Activated CD4-positive, alpha-beta T cell treated with anti-CD3 and anti-CD28 coated beads for 4 hours (primary cell): ENCODE results near the gene NAP1L4.
"Not testable (repeated sequence)": the region's sequence is repeated elsewhere in the genome, so short reads cannot be mapped to it uniquely, and the experiment has no call there.

Experiments
- DNase-seq, 2 donors: peaks; one replicate each; pipeline ENCODE4 v3.0.0-alpha.2; 2020

The NAP1L4 gene

GRCh38 chr11:2955906-2956476 lies 36.1 kb downstream of the NAP1L4 start:
- DNase-seq = no peak

GRCh38 chr11:2954263-2954662 lies 37.9 kb downstream of the NAP1L4 start:
- DNase-seq = no peak

- no peak for DNase-seq
Measured at GRCh38 chr11:2952290-2952689, 39.8 kb downstream of the NAP1L4 start.

- DNase-seq = no peak
Measured at GRCh38 chr11:2951231-2952110, 40.7 kb downstream of the NAP1L4 start.

GRCh38 chr11:2950825-2951224 lies 41.3 kb downstream of the NAP1L4 start:
- DNase-seq = no peak

- no peak for DNase-seq
Measured at GRCh38 chr11:2949920-2950319, 42.2 kb downstream of the NAP1L4 start.

GRCh38 chr11:2947744-2948143 lies 44.4 kb downstream of the NAP1L4 start:
- DNase-seq = no peak

- DNase-seq = no peak
Measured at GRCh38 chr11:2945757-2946287, 46.3 kb downstream of the NAP1L4 start.

- peak; percentile 35 to 57 for DNase-seq
Measured at GRCh38 chr11:2945031-2945756, 46.9 kb downstream of the NAP1L4 start.

GRCh38 chr11:2944530-2944929 lies 47.6 kb downstream of the NAP1L4 start:
- no peak for DNase-seq

GRCh38 chr11:2943711-2944118 lies 48.4 kb downstream of the NAP1L4 start:
- peak in 1 of 2 donors; percentile 32 for DNase-seq

- DNase-seq = no peak
Measured at GRCh38 chr11:2942872-2943710, 49.0 kb downstream of the NAP1L4 start.

- DNase-seq = no peak
Measured at GRCh38 chr11:2942447-2942846, 49.7 kb downstream of the NAP1L4 start.

GRCh38 chr11:2940921-2941821 lies 51.0 kb downstream of the NAP1L4 start:
- DNase-seq = no peak

GRCh38 chr11:2940147-2940920 lies 51.8 kb downstream of the NAP1L4 start:
- no peak for DNase-seq

- not testable (repeated sequence) for DNase-seq
Measured at GRCh38 chr11:2938458-2939418, 53.4 kb downstream of the NAP1L4 start.

- DNase-seq = not testable (repeated sequence)
Measured at GRCh38 chr11:2937641-2938457, 54.3 kb downstream of the NAP1L4 start.

GRCh38 chr11:2934611-2935239 lies 57.4 kb downstream of the NAP1L4 start:
- no peak for DNase-seq
